ENCODE results near the gene ATP5PB.

The ATP5PB gene

DNA sequence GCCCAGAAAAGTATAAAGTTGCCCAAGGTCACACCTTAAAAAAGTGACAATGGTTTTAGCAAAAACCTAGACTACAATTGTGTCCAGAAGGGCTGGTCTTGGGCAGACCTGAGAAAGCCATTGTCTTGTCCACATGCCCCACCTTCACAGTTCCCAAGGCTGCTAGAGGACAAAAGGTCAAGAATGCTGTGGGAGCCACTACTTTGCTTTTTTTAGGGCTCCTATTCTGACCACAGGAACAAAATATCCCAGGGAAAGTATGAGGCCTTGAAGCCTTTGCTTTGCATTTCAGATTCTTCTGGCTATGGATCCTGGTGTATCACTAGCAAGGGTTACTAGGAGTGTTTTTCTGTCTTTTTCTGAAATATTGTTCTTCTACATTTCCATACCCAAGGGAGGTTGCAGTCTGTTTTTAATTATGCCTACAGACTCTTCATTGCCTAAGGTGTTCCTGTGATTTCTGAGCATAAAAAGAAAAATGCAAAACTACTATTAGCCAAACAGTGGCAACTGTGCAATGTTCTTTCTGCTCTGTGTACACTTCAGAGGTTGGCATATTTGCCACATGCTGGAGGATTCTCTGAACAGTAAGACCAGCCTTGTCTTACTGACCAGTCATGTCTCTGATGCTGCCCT lies 35.2 kb downstream of the ATP5PB start:
- TF ChIP-seq SNAI2 (CRISPR knock-in tag; IDR thresholded peaks at IDR 0.05) (no peak), ZNF70 (CRISPR knock-in tag; IDR thresholded peaks at IDR 0.05) (no peak), CSDC2 (CRISPR knock-in tag; IDR thresholded peaks at IDR 0.05) (no peak), ZNF565 (CRISPR knock-in tag; conservative IDR thresholded peaks at IDR 0.05; ENCODE audit: low read depth) (no peak), ESRRG (CRISPR knock-in tag; IDR thresholded peaks at IDR 0.05) (no peak), TCF4 (CRISPR knock-in tag; IDR thresholded peaks at IDR 0.05; ENCODE audit: borderline replicate concordance) (no peak)
- TF ChIP-seq, protein P1, sequence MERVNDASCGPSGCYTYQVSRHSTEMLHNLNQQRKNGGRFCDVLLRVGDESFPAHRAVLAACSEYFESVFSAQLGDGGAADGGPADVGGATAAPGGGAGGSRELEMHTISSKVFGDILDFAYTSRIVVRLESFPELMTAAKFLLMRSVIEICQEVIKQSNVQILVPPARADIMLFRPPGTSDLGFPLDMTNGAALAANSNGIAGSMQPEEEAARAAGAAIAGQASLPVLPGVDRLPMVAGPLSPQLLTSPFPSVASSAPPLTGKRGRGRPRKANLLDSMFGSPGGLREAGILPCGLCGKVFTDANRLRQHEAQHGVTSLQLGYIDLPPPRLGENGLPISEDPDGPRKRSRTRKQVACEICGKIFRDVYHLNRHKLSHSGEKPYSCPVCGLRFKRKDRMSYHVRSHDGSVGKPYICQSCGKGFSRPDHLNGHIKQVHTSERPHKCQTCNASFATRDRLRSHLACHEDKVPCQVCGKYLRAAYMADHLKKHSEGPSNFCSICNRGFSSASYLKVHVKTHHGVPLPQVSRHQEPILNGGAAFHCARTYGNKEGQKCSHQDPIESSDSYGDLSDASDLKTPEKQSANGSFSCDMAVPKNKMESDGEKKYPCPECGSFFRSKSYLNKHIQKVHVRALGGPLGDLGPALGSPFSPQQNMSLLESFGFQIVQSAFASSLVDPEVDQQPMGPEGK (CRISPR knock-in tag; IDR thresholded peaks at IDR 0.05; ENCODE audit: borderline replicate concordance) = no peak

DNA sequence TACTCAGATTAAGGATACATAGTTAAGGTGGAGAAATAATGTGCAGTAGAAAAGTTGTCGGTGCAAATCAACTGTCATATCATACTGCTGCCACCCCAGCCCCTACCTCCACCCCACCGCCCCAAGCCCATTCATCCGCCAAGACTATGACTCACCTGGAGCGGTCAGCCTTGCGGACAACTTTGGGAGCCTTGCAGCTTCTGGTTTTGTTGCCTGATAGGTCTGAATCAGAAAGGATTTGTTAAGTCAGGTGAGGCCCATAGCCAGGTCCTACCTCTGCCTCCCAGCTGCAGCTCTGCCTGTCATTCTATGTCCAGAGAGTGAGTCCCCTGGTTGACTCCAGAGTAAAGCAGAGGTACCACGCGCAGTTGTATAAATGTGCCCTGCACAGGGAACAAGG lies 37.2 kb downstream of the ATP5PB start:
- TF ChIP-seq PPARA (CRISPR knock-in tag; IDR thresholded peaks at IDR 0.05; ENCODE audit: borderline replicate concordance) = no peak
- no peak for TF ChIP-seq ARNTL (CRISPR knock-in tag; IDR thresholded peaks at IDR 0.05; ENCODE audit: borderline replicate concordance, low read depth)
- TF ChIP-seq ZFP30 (CRISPR knock-in tag; IDR thresholded peaks at IDR 0.05) = no peak
- no peak for TF ChIP-seq GLIS3 (CRISPR knock-in tag; IDR thresholded peaks at IDR 0.05)
- ATAC-seq = no peak

More for the DNA sequence above, 35.2 kb downstream of the ATP5PB start:
- no peak for ATAC-seq

DNA sequence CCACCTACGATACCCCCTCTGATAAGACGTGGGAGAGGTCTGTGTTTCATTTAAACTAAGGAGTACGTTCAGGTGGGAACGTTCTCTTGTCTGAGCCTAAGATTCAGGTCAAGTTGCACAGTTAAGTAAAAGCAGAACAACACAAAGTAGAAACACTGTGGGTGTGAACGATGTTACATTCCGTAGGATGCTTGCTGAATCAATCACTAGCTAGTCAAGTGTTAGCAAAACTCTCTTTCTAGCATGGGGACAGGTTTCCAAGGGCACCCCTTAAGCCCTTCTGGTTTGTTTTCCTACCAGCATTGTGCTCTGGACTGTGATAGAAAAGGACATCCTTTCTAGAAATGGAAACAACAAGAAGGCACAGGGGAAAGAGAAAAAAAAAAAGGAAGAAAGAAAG lies 37.9 kb downstream of the ATP5PB start:
- TF ChIP-seq CSDC2 (CRISPR knock-in tag; IDR thresholded peaks at IDR 0.05) (no peak), ZNF70 (CRISPR knock-in tag; IDR thresholded peaks at IDR 0.05) (no peak), ZFP3 (CRISPR knock-in tag; IDR thresholded peaks at IDR 0.05) (no peak), ZFP30 (CRISPR knock-in tag; IDR thresholded peaks at IDR 0.05) (no peak), GLIS3 (CRISPR knock-in tag; IDR thresholded peaks at IDR 0.05) (no peak), TCF4 (CRISPR knock-in tag; IDR thresholded peaks at IDR 0.05; ENCODE audit: borderline replicate concordance) (no peak), ZNF8 (CRISPR knock-in tag; IDR thresholded peaks at IDR 0.05) (no peak), BACH2 (CRISPR knock-in tag; IDR thresholded peaks at IDR 0.05; ENCODE audit: borderline replicate concordance) (no peak), ZNF565 (CRISPR knock-in tag; conservative IDR thresholded peaks at IDR 0.05; ENCODE audit: low read depth) (no peak), RARB (CRISPR knock-in tag; IDR thresholded peaks at IDR 0.05) (no peak), ISL1 (CRISPR knock-in tag; IDR thresholded peaks at IDR 0.05) (no peak), OSR1 (CRISPR knock-in tag; IDR thresholded peaks at IDR 0.05) (no peak), TOX (CRISPR knock-in tag; IDR thresholded peaks at IDR 0.05; ENCODE audit: borderline replicate concordance) (no peak), PPARA (CRISPR knock-in tag; IDR thresholded peaks at IDR 0.05; ENCODE audit: borderline replicate concordance) (no peak), ESRRG (CRISPR knock-in tag; IDR thresholded peaks at IDR 0.05) (no peak)
- TF ChIP-seq, protein P2, sequence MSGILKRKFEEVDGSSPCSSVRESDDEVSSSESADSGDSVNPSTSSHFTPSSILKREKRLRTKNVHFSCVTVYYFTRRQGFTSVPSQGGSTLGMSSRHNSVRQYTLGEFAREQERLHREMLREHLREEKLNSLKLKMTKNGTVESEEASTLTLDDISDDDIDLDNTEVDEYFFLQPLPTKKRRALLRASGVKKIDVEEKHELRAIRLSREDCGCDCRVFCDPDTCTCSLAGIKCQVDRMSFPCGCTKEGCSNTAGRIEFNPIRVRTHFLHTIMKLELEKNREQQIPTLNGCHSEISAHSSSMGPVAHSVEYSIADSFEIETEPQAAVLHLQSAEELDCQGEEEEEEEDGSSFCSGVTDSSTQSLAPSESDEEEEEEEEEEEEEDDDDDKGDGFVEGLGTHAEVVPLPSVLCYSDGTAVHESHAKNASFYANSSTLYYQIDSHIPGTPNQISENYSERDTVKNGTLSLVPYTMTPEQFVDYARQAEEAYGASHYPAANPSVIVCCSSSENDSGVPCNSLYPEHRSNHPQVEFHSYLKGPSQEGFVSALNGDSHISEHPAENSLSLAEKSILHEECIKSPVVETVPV (CRISPR knock-in tag; IDR thresholded peaks at IDR 0.05) = no peak
- TF ChIP-seq, protein P3, sequence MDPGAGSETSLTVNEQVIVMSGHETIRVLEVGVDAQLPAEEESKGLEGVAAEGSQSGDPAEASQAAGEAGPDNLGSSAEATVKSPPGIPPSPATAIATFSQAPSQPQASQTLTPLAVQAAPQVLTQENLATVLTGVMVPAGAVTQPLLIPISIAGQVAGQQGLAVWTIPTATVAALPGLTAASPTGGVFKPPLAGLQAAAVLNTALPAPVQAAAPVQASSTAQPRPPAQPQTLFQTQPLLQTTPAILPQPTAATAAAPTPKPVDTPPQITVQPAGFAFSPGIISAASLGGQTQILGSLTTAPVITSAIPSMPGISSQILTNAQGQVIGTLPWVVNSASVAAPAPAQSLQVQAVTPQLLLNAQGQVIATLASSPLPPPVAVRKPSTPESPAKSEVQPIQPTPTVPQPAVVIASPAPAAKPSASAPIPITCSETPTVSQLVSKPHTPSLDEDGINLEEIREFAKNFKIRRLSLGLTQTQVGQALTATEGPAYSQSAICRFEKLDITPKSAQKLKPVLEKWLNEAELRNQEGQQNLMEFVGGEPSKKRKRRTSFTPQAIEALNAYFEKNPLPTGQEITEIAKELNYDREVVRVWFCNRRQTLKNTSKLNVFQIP (CRISPR knock-in tag; IDR thresholded peaks at IDR 0.05; ENCODE audit: borderline replicate concordance, low read depth) = no peak
- TF ChIP-seq, protein P4, sequence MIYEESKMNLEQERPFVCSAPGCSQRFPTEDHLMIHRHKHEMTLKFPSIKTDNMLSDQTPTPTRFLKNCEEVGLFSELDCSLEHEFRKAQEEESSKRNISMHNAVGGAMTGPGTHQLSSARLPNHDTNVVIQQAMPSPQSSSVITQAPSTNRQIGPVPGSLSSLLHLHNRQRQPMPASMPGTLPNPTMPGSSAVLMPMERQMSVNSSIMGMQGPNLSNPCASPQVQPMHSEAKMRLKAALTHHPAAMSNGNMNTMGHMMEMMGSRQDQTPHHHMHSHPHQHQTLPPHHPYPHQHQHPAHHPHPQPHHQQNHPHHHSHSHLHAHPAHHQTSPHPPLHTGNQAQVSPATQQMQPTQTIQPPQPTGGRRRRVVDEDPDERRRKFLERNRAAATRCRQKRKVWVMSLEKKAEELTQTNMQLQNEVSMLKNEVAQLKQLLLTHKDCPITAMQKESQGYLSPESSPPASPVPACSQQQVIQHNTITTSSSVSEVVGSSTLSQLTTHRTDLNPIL (CRISPR knock-in tag; IDR thresholded peaks at IDR 0.05; ENCODE audit: low read depth) = no peak
- TF ChIP-seq, protein P5, sequence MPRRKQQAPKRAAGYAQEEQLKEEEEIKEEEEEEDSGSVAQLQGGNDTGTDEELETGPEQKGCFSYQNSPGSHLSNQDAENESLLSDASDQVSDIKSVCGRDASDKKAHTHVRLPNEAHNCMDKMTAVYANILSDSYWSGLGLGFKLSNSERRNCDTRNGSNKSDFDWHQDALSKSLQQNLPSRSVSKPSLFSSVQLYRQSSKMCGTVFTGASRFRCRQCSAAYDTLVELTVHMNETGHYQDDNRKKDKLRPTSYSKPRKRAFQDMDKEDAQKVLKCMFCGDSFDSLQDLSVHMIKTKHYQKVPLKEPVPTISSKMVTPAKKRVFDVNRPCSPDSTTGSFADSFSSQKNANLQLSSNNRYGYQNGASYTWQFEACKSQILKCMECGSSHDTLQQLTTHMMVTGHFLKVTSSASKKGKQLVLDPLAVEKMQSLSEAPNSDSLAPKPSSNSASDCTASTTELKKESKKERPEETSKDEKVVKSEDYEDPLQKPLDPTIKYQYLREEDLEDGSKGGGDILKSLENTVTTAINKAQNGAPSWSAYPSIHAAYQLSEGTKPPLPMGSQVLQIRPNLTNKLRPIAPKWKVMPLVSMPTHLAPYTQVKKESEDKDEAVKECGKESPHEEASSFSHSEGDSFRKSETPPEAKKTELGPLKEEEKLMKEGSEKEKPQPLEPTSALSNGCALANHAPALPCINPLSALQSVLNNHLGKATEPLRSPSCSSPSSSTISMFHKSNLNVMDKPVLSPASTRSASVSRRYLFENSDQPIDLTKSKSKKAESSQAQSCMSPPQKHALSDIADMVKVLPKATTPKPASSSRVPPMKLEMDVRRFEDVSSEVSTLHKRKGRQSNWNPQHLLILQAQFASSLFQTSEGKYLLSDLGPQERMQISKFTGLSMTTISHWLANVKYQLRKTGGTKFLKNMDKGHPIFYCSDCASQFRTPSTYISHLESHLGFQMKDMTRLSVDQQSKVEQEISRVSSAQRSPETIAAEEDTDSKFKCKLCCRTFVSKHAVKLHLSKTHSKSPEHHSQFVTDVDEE (CRISPR knock-in tag; IDR thresholded peaks at IDR 0.05) = no peak
- TF ChIP-seq, protein P1 (CRISPR knock-in tag; IDR thresholded peaks at IDR 0.05; ENCODE audit: borderline replicate concordance) = no peak
- ATAC-seq = no peak
